Ureter (tissue), 1 donor: Measurements from ENCODE around the gene HLA-DPB1. TPM values are rescaled to one million over a fixed set of nuclear protein-coding genes. Genes with fewer than 3 reads are reported as not detected.

ENCODE experiments used
- DNase-seq: peaks from one replicate; pipeline ENCODE4 v3.0.0-alpha.2; 2020; ENCODE audit warnings: low spot score
- total RNA-seq: library from RNA; stranded (reverse); gene quantifications from one replicate; pipeline ENCODE4 v1.2.4, GENCODE V29; 2023
- donor health status: DM: yes; HTN: yes; CAD: no.

Gene HLA-DPB1
- total RNA-seq, 1 donor from 2014 or later, result 82.5 TPM

GRCh38 chr6:33136310-33136900 lies 60.6 kb downstream of the HLA-DPB1 start:
- DNase-seq, result no peak

Other genes starting within 250 kb of the HLA-DPB1 start
- gene TAP2, start 237.3 kb upstream of the HLA-DPB1 start, total RNA-seq, result 40.1 TPM
- gene PSMB8, start 231.9 kb upstream of the HLA-DPB1 start, total RNA-seq, result 44.9 TPM
- 26.3 TPM for gene TAP1, start 222.3 kb upstream of the HLA-DPB1 start, total RNA-seq
- 20.1 TPM for gene PSMB9, start 221.8 kb upstream of the HLA-DPB1 start, total RNA-seq
- gene HLA-DMB, start 135.0 kb upstream of the HLA-DPB1 start, total RNA-seq, result 31.0 TPM
- gene HLA-DMA, start 122.9 kb upstream of the HLA-DPB1 start, total RNA-seq, result 65.3 TPM
- 205 TPM for gene BRD2, start 107.4 kb upstream of the HLA-DPB1 start, total RNA-seq
- gene HLA-DOA, start 66.4 kb upstream of the HLA-DPB1 start, total RNA-seq, result 25.6 TPM
- gene HLA-DPA1, start 2.3 kb upstream of the HLA-DPB1 start, total RNA-seq, result 145 TPM
- gene COL11A2, start 116.5 kb downstream of the HLA-DPB1 start, total RNA-seq, result 0.96 TPM
- gene RXRB, start 124.7 kb downstream of the HLA-DPB1 start, total RNA-seq, result 50.8 TPM
- gene SLC39A7, start 124.9 kb downstream of the HLA-DPB1 start, total RNA-seq, result 60.7 TPM
- 28.6 TPM for gene HSD17B8, start 128.7 kb downstream of the HLA-DPB1 start, total RNA-seq
- gene RING1, start 132.5 kb downstream of the HLA-DPB1 start, total RNA-seq, result 50.6 TPM
- gene VPS52, start 195.9 kb downstream of the HLA-DPB1 start, total RNA-seq, result 80.8 TPM
- gene RPS18, start 196.1 kb downstream of the HLA-DPB1 start, total RNA-seq, result 3,074 TPM
- gene B3GALT4, start 201.1 kb downstream of the HLA-DPB1 start, total RNA-seq, result 20.2 TPM
- gene WDR46, start 213.2 kb downstream of the HLA-DPB1 start, total RNA-seq, result 53.8 TPM
- gene PFDN6, start 213.6 kb downstream of the HLA-DPB1 start, total RNA-seq, result 49.9 TPM
- gene RGL2, start 223.0 kb downstream of the HLA-DPB1 start, total RNA-seq, result 163 TPM
- 132 TPM for gene TAPBP, start 238.1 kb downstream of the HLA-DPB1 start, total RNA-seq
- gene ZBTB22, start 241.8 kb downstream of the HLA-DPB1 start, total RNA-seq, result 24.2 TPM
- gene DAXX, start 247.0 kb downstream of the HLA-DPB1 start, total RNA-seq, result 28.8 TPM